ENCODE results near the gene CFAP92. TPM values are rescaled to one million over a fixed set of nuclear protein-coding genes. Genes with fewer than 3 reads are reported as not detected.
A peak's percentile ranks its signal among the peaks of the same experiment; 100 is the strongest.

Gene CFAP92
- total RNA-seq, 1 experiment from 2014 or later = 0.92 TPM

DNA sequence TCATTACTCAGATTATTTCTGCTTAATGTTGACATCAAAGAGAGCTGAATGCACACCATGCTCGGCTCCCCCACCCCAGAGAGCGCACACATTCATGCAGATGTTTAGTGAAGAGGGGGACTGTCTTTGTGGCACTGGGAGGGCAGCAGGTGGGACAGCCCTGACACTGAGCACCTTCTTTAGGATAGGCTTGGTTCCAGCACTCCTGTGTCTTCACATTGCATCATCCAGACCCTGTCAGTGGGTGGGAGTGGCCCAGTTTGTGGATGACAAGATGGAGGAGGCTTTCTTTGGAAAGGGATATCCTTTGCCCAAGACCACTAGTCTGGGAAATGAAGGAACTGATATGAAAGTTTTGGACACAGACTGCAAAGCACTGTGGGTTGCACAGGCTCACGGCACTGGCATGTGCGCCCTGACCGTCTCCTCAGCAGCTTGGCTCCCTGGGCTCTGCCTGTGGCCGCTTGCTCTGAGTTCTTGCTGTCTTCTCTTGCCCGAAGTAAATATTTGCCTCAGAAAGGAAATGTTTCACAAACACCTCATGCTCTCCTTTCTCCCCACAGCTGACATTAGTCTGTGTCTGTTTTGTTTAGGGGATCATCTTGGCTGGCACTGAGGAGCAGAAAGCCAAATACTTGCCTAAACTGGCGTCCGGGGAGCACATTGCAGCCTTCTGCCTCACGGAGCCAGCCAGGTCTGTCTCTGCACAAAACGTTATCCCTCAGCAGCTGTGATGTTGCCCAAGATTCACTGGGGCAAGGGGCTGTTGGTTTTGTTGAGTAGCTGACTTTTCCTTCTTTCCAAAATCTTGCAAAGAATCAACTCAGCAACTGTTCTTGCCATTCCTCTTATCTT is 97.8 kb downstream of the CFAP92 start:
- no peaks in the 10 kb centered on the region for H3K4me1 Mint-ChIP-seq
- TF ChIP-seq, protein P1, sequence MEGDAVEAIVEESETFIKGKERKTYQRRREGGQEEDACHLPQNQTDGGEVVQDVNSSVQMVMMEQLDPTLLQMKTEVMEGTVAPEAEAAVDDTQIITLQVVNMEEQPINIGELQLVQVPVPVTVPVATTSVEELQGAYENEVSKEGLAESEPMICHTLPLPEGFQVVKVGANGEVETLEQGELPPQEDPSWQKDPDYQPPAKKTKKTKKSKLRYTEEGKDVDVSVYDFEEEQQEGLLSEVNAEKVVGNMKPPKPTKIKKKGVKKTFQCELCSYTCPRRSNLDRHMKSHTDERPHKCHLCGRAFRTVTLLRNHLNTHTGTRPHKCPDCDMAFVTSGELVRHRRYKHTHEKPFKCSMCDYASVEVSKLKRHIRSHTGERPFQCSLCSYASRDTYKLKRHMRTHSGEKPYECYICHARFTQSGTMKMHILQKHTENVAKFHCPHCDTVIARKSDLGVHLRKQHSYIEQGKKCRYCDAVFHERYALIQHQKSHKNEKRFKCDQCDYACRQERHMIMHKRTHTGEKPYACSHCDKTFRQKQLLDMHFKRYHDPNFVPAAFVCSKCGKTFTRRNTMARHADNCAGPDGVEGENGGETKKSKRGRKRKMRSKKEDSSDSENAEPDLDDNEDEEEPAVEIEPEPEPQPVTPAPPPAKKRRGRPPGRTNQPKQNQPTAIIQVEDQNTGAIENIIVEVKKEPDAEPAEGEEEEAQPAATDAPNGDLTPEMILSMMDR (conservative IDR thresholded peaks at IDR 0.05) = no peak
- Histone ChIP-seq H3T11ph (ENCODE audit: low read length) (no peak overlapping the region), H3K27me3 (ENCODE audit: insufficient read depth, low read length) (no peaks in the 10 kb centered on the region), H3K9ac (ENCODE audit: extremely low read depth, insufficient read length, low read length) (no peak overlapping the region), H2BK12ac (ENCODE audit: insufficient read length, low read depth, low read length) (no peak overlapping the region), H3K23me2 (ENCODE audit: insufficient read length, low read depth, low read length, poor library complexity, severe bottlenecking) (no peaks in the 10 kb centered on the region), H3K4ac (ENCODE audit: low read depth, low read length) (no peak overlapping the region), H3K18ac (ENCODE audit: insufficient read length, low read depth, low read length) (no peak overlapping the region), H3K56ac (ENCODE audit: insufficient read length, low read depth, low read length) (no peak overlapping the region), H2AFZ (ENCODE audit: low read length) (no peak overlapping the region), H2BK15ac (ENCODE audit: low read depth, low read length) (no peak overlapping the region), H3K27ac (ENCODE audit: insufficient read length, low read depth, low read length) (no peak overlapping the region), H3K14ac (ENCODE audit: insufficient read depth, low read length) (no peak overlapping the region), H2BK20ac (ENCODE audit: low read depth, low read length, poor library complexity, severe bottlenecking) (no peak overlapping the region), H3K79me1 (ENCODE audit: insufficient read depth, low read depth, low read length, poor library complexity, severe bottlenecking) (no peaks in the 10 kb centered on the region), H2BK120ac (ENCODE audit: low read depth, low read length, poor library complexity, severe bottlenecking) (no peak overlapping the region), H2AK5ac (ENCODE audit: insufficient read length, low read length) (no peak overlapping the region), H4K91ac (ENCODE audit: insufficient read length, low read depth, low read length) (no peak overlapping the region), H3K9me3 (ENCODE audit: control insufficient read depth, low read depth, low read length) (no peaks in the 10 kb centered on the region), H3K4me1 (ENCODE audit: insufficient read depth, low read length) (no peaks in the 10 kb centered on the region), H2BK5ac (ENCODE audit: insufficient read length, low read length) (no peak overlapping the region), H3K79me2 (ENCODE audit: insufficient read depth, low read length) (peaks cover 3% of the 10 kb centered on the region; the same call in 1 of the 2 replicates), H4K5ac (ENCODE audit: insufficient read length, low read depth, low read length) (no peak overlapping the region), H3K4me2 (ENCODE audit: insufficient read depth, insufficient read length, low read length) (no peak overlapping the region), H3K23ac (ENCODE audit: insufficient read length, low read depth, low read length) (no peak overlapping the region), H4K8ac (replicated peaks; ENCODE audit: insufficient read length, low read depth, low read length) (no peak overlapping the region), H4K20me1 (ENCODE audit: control insufficient read depth, insufficient read depth, insufficient read length) (no peaks in the 10 kb centered on the region)
- no peak overlapping the region for H3K4me3 Mint-ChIP-seq
- no CpG with 5 or more reads among the region's 11 CpGs for WGBS (ENCODE audit: extremely low coverage, insufficient read length, low lambda C conversion rate)
- H3K36me3 Mint-ChIP-seq (ENCODE audit: insufficient read depth in 1 of 3, low read depth in 3 of 3) = peaks cover 28 to 73% (median 68%) of the 10 kb centered on the region in 3 experiments
- DNase-seq = no peak
- H3K27ac Mint-ChIP-seq = peak overlapping the region; percentile 36 to 86 (median 75); a peak in 3 of 7 replicates
- no peaks in the 10 kb centered on the region for H3K27me3 Mint-ChIP-seq (ENCODE audit: low read depth)
- H3K9me3 Mint-ChIP-seq = no peaks in the 10 kb centered on the region; a peak in 2 of 5 replicates
